ENCODE data around the gene IGF2R.

DNA sequence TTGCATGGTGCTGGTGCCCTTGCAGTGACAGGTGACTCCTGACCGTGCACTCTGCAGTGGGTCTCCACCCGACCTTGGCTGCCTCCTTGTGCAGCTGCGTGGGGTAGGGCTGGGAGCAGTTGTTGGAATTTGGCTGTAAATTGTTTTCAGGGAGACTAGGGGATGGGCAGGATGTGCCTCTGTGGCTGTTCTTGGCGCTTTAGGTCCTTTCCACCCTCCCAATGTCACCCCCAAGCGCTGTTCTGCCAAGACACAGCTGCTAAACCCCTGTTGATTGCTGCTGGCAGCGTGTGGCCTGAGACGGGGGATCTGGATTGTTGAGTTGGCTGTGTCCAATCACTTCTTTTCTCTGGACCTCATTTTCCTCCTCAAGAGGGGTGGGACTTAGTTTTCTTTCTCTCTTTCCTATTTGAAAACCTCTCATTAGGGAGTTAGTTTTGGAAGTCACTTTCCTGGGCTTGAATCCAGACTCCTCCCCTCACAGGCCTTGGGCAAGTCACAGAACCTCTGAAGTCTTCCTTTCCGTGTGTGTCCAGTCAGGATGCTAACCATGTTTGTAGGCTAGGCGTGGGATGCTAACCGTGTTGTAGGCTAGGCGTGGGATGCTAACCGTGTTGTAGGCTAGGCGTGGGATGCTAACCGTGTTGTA, 8.5 kb downstream of the IGF2R start:
- TF ChIP-seq, protein P1, sequence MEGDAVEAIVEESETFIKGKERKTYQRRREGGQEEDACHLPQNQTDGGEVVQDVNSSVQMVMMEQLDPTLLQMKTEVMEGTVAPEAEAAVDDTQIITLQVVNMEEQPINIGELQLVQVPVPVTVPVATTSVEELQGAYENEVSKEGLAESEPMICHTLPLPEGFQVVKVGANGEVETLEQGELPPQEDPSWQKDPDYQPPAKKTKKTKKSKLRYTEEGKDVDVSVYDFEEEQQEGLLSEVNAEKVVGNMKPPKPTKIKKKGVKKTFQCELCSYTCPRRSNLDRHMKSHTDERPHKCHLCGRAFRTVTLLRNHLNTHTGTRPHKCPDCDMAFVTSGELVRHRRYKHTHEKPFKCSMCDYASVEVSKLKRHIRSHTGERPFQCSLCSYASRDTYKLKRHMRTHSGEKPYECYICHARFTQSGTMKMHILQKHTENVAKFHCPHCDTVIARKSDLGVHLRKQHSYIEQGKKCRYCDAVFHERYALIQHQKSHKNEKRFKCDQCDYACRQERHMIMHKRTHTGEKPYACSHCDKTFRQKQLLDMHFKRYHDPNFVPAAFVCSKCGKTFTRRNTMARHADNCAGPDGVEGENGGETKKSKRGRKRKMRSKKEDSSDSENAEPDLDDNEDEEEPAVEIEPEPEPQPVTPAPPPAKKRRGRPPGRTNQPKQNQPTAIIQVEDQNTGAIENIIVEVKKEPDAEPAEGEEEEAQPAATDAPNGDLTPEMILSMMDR (IDR thresholded peaks at IDR 0.05; ENCODE audit: low read length): no peak
- TF ChIP-seq EZH2 (optimal IDR thresholded peaks at IDR 0.05; ENCODE audit: low read depth, low read length): no peak

All from MM.1S (cell line).